ENCODE measurements around the gene SEL1L.
"Not testable (repeated sequence)": the region's sequence is repeated elsewhere in the genome, so short reads cannot be mapped to it uniquely, and the experiment has no call there.

Gene SEL1L

DNA sequence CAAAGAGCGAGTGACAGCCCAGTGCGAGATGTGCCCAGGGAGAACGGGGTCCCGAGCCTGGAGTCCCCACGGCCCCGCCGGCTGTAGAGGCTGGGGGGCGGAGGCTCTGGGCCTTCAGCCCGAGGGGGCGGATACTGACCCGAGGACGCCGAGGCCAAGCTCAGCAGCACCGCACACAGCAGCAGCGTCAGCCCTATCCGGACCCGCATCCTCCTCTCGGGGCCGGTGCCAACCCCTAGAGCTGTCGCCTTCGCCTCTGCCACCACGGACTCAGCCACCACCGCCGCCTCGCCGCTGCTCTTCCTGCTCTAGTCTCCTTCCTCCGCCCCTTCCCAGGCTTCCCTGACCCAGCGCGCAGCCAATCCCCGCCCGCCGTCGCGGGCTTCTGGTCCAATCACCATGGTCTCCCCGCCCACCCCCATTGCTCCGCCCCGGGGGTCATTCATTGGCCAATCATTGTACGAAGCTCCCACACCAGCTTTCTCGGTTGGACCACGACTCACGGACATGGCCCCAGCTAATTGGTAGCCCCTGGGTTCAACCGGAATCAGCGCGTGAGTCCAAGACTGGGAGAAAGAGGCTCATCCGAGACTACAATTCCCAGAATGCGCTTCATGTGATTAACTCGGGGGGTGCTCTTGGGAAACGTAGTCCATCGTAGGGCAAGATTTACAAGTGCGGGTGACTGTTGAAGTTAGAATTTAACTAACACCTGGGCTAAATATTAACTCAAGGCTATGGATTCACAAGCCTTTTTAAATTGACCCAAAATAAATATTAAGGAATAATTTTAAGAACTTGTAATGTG is at the start of gene SEL1L:
SEL1L (minus strand) TSS at position 318 of the 808 bp plus-strand sequence; CDS start at position 209, 109 bp downstream.
- DNase-seq, result peak; percentile 99
- in situ Hi-C loops (cut with MboI; ENCODE audit: low pct_unique_long_range_greater_than_20kb, low sequenced_read_pairs), result no loop called here

DNA sequence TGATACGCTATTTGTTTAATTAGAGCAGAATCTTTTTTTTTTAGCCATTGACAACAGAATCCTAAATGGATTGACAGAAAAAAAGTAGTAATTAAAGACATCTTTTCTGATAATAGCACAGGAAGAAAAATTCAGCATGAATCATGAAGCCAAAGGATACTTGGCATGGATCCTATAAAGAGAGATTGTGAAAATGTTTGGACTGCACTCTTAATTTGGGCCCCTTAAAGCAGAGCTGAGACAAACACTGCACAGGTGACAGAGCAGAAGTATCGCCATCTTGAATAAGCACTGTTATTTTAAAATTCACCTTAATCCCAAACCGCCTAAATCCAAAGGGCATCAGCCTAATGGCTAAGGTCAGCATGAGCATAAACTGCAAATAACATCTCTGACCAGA is 48.8 kb upstream of the SEL1L start:
- DNase-seq, result no peak
- in situ Hi-C loops (cut with MboI; ENCODE audit: low pct_unique_long_range_greater_than_20kb, low sequenced_read_pairs), result no loop called here

DNA sequence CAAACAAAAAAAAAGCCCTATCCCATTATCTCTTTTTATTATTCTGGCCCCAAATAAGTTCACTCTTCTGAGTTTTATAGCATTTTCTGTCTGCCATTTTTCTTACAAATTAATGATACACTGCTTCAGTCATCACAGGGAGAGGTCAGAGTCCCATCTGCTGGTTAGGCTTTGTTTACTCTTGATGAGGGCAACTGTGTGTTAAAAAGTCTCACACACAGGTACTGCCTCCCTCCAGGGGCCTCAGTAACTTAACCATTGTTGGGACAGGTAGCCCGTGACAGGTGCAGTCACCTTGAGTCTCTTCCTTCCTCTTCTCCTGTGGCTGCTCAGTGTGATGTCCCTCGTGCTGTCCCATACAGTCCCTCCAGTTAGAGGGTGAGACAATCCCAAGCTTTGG is 45.5 kb upstream of the SEL1L start:
- in situ Hi-C loops (cut with MboI; ENCODE audit: low pct_unique_long_range_greater_than_20kb, low sequenced_read_pairs), result no loop called here
- DNase-seq, result no peak

DNA sequence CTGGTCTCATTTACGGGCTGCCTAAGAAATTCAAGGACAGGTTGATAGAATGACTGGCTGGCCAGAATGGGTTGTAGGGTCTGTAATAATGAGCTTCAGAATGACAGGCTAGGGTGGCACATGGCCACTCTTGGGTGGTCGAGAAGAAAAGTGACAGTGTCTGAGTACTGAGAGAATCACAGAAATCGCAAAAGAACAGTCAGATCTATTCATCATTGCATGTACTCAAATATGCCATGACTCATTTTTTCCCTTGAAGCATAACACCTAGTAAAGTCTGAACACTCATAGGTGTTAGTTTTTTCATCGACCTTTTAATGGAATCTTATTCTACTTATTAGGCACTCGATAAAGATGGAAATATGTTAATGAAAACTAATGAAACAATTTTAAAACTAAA is 37.8 kb upstream of the SEL1L start:
- in situ Hi-C loops (cut with MboI; ENCODE audit: low pct_unique_long_range_greater_than_20kb, low sequenced_read_pairs), result no loop called here
- DNase-seq, result no peak

DNA sequence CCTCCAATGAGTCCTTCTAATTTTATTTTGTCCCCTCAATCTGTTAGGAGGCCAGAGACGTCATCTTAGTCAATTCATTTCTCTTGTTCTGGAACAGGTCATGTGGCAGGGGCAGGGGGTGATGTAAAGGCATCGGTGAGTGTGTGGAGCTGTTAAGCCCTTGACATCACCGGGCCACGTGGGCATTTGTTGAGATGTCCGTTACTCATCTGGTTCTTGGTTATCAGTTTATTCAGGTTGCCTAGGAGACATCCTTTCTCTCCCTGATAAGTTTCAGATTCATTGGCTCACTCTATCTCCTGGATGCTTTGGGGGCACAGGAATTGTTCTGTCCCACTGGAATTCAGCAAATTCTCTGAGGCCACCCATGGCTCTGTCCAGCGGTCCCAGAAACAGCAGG is 33.6 kb upstream of the SEL1L start:
- in situ Hi-C loops (cut with MboI; ENCODE audit: low pct_unique_long_range_greater_than_20kb, low sequenced_read_pairs), result no loop called here
- DNase-seq, result no peak

DNA sequence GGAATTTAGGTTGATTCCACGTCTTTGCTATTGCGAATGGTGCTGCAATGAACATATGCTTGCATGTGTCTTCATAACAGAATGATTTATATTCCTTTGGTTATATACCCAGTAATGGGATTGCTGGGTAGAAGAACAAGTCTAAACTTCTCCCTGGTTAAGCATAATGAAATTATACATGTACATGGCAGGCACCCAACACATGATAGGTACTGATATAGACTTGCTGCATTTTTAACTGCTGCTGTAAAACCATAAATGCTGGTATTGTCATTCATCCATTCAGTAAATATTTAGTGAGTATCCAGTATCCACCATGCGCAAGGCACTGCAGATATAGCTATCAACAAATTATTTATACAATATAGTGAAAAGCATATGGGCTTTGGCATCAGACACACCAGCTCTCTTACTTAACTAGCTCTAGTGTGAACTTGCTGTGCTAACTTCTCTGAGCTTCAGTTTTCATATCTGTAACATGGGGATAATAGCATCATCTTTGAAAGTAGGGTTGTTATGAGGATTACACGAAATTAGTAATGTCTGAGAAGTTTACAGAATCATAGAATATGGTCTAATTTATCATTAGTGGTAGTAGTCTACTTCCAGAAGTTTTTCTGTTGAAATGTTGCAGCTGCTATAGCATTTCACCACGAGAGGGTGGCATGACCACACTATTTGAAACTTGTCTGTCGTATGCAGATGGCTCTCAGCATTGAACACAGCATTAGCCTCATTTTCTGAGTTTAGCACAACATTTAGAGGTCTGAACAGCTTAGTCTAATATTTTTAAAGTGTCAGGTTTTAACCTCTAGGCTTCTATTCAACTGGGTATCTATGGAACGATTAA is 32.0 kb upstream of the SEL1L start:
- in situ Hi-C loops (cut with MboI; ENCODE audit: low pct_unique_long_range_greater_than_20kb, low sequenced_read_pairs), result no loop called here
- peak; percentile 45 for DNase-seq

DNA sequence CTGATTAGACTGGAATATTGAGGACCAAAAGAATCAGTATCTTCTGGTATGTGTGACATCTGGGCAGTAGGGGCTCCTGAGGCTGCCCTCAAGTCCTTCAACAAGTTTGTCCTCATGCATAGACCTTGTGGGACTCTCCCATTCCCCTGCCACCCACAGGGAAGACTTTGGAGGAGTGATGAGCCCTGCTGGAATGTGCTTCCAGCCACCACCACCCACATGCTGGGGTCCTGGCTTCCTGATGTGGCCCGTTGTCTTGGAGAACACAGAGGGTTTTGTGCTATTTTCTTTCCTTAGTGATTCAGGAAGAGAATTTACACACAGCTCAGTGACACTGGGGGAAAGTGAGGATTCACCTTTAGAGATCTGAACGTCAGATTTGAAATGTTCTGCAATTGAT is 29.2 kb upstream of the SEL1L start:
- in situ Hi-C loops (cut with MboI; ENCODE audit: low pct_unique_long_range_greater_than_20kb, low sequenced_read_pairs), result no loop called here
- DNase-seq, result no peak

DNA sequence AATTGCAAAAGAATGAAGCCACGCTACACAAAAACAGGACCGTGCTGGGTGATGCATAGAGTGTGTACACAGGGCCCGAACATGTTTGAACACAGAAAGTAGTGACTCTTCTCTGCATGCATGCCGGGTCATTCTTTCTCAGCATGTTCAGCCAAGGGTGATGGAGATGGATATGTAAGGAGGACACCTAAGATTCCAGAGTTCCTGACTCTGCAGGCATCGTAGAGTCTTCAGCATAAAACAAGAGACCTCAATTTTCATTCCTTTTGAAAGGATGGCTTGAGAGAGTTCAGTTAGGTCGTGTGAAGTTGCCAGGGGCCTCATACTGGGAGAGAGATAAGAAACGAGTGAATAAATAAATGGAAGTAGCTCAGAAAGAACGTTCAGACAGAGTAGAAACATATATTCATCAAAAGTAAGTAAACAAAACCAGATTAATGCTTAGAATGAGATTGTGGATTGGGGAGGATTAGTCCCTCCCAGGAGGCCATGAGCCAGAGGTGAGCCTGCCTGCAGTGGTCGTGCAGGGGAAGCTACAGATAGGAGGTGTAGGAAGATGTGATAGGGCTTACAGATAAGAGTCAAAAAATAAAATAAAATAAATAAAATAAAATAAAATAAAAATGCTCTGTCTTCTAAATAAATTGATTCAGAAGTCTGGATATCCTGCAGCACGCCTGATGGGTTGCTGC is 27.6 kb upstream of the SEL1L start:
- no peak for DNase-seq

DNA sequence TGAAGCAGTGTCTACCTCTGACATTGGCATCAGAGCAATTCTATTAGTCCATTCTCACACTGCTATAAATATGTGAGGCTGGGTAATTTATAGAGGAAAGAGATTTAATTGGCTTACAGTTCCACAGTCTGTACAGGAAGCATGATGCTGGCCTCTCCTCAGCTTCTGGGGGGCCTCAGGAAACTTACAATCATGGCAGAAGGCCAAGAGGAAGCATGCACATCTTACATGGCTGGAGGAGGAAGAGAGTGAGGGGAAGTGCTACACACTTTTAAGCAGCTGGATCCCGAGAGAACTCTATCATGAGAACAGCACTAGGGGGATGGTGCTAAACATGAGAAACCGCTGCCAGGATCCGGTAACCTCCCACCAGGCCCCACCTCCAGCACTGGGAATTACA is 25.7 kb upstream of the SEL1L start:
- in situ Hi-C loops (cut with MboI; ENCODE audit: low pct_unique_long_range_greater_than_20kb, low sequenced_read_pairs), result no loop called here
- peak; percentile 41 for DNase-seq

More for the DNA sequence above, 27.6 kb upstream of the SEL1L start:
- in situ Hi-C loops (cut with MboI; ENCODE audit: low pct_unique_long_range_greater_than_20kb, low sequenced_read_pairs), result no loop called here

DNA sequence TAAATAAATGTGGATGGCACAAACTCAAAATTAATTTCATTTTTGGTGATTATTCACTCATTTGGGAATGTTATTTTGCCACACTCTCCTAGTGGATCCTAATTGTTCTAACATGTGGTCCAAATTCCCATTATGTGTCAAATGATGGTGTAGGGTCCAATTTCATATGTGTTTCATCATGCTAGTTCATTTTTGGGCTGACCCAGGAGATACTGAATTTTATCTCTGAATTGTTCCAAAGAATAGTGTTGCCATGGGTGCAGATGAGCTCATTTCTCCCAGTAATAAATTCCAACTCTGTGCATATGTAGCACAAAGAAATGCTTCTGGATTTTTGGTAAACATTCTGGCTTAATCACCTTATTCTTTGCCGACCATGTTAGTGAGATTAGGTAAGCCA is 23.5 kb upstream of the SEL1L start:
- DNase-seq, result no peak
- in situ Hi-C loops (cut with MboI; ENCODE audit: low pct_unique_long_range_greater_than_20kb, low sequenced_read_pairs), result no loop called here

DNA sequence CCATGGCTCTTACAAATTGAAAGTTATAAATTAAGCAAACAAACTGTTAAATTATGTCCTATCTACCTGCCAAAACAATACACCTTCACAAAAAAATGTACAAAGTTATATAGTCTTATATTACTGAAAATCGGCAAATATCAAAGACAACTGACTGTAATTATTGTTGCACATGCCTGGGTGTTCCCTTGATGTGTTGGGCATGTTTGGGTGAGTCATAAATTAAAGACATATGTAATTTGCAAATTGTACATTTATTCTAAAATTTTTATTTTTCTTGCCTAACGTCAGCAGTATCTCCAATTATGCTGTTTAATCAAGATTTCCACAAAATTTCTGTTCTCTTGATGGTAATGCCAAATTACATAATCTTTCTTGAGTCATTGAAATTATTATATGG is 22.0 kb upstream of the SEL1L start:
- no peak for DNase-seq
- in situ Hi-C loops (cut with MboI; ENCODE audit: low pct_unique_long_range_greater_than_20kb, low sequenced_read_pairs), result no loop called here

DNA sequence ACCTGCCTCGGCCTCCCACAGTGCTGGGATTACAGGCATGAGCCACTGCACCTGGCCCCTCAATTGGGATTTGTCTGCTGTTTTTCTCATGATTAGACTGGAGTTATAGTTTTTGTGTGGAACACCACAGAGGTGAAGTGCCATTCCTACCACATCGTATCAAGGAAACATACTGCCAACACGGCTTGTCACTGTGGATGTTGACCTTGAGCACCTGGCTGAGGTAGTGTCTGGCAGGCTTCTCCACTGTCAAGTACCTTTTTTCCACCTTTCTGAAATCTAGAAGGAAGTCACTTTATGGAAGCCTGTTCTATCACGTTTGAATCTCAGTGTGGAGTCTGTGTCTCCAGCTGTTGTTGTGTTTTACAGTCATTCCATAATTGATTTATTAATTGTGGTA is 21.4 kb upstream of the SEL1L start:
- DNase-seq, result no peak
- in situ Hi-C loops (cut with MboI; ENCODE audit: low pct_unique_long_range_greater_than_20kb, low sequenced_read_pairs), result no loop called here

DNA sequence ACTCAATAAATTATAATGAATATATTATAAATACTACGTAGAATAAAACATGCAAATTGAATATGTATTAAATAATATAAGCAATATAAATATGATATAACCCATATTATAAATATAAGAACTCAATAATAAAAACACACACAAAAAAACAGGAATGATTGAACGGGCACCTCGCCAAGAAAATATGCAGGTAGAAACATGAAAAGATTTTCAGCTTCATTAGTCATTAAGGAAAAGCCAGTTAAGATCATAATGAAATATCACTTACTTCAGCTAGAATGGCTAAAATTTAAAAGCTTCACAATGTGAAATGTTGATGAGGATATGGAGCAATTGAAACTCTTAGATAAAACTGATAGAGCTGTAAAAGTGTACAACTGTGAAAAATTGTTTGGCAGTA is 17.8 kb upstream of the SEL1L start:
- in situ Hi-C loops (cut with MboI; ENCODE audit: low pct_unique_long_range_greater_than_20kb, low sequenced_read_pairs), result no loop called here

DNA sequence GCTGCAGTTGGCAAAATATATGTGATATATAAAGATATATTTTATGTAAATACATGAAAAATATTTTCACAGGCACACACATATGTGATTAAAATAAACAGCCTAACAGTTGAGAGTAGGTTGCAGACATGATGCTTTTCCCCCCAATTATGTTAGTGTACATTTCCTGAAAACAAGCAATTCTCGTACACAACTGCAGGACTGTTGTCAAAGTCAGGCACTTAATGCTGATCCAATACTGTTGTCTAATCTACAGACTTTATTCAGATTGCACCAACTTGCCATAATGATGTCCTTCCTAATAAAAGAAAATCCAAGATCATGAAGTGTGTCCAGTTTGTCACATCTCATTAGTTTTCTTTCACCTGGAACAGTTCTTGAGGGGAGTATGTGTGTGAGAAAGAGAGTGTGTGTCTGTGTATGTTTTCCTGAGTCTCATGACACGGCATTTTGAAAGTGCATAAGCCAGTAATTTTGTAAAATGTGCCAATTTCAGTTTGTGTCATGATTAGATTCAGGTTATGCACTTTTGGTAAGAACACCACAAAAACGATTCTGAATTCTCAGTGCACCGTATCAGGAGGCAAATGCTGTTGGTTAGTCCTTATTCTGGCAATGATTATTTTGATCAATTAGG is 16.5 kb upstream of the SEL1L start:
- in situ Hi-C loops (cut with MboI; ENCODE audit: low pct_unique_long_range_greater_than_20kb, low sequenced_read_pairs), result no loop called here
- DNase-seq, result no peak

More for the DNA sequence above, 17.8 kb upstream of the SEL1L start:
- no peak for DNase-seq

DNA sequence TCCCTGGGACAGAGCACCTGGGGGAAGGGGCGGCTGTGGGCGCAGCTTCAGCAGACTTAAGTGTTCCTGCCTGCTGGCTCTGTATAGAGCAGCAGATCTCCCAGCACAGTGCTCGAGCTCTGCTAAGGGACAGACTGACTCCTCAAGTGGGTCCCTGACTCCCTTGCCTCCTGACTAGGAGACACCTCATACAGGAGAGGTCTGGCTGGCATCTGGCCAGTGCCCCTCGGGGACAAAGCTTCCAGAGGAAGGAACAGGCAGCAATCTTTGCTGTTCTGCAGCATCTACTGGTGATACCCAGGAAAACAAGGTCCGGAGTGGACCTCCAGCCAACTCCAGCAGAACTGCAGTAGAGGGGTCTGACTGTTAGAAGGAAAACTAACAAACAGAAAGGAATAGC is 7.6 kb upstream of the SEL1L start:
- DNase-seq; in situ Hi-C loops (cut with MboI; ENCODE audit: low pct_unique_long_range_greater_than_20kb, low sequenced_read_pairs): not testable (repeated sequence)

DNA sequence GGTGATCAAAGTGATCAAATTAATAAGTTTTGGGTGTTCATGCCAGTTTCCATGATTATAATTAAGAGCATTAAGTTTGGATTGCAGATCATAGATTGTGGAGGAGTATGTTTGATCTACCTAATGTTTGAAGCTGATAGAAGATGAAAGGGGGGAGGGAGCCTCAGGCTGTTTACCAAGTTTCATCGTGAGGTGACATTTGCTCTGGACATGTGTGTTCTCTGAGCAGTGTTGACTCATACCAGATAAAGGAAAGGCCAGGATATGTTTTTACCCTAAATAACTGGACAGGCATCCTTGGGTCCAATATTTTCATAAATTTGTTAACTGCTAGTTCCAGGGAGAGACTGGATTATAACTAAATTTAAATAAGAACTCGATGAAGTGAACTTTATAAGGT is 3.5 kb upstream of the SEL1L start:
- DNase-seq, result no peak
- in situ Hi-C loops (cut with MboI; ENCODE audit: low pct_unique_long_range_greater_than_20kb, low sequenced_read_pairs), result no loop called here

DNA sequence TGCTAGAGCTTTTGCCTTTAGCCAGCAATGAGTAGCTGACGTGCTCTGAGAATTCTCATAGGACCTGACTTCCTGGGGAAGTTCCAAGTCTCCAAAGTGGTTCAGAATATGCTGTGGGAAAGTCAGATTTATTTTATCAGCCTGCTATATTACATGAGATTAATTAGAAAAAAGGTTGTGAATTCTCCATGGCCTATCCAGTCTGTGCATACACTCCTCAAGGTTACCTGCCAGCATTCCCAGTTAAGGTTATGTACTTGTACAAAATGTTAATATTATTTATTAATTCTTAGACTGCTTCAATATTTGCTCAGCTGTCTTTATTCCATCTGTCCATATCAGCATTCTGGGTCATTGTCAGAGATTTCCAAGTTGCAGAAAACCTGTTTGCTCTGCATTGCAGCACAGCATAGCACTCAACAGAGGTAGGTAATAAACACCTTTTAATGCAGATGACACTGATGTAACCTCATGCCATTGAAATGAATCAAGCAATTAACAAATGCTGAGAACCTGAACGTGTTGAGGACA is 2.7 kb upstream of the SEL1L start:
- in situ Hi-C loops (cut with MboI; ENCODE audit: low pct_unique_long_range_greater_than_20kb, low sequenced_read_pairs), result no loop called here
- no peak for DNase-seq

DNA sequence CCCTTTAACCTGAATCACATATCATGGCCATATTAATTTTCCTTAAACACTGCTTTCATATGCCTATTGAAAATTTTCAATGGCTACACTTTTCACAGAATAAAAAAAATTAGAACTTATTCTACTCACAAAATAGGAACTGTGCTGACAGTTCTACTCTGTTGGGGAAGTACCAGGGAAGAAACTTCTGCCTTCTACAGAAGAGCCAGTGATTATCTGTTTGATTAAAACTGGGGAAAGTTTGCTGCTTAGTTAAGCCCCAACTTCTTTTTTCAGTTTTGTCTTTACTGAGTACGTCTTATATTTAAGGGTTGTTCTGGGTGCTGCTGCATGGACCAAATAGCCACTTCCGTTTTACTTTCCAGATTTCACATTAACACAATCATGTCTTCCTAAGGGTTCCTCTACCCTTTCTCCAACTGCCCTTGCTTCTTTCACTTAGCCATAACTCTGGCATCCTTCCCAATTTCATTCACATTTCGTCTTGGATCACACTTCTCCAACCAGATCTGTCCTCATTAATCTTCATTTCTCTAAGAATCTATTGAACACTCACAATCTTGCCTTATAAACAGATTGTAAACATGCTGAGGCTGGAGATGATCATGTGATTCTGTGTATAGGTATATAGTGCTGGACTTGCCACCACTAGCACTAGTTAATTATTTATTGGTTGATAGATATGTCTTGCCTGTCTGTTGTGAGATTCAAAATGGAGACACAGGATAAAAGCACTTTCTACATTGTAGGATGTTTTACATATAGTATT is 1.9 kb upstream of the SEL1L start:
- DNase-seq, result no peak
- in situ Hi-C loops (cut with MboI; ENCODE audit: low pct_unique_long_range_greater_than_20kb, low sequenced_read_pairs), result no loop called here
